HG03095 (cell line): Measurements from ENCODE around the gene SERPINB1.

Experiments used
- ATAC-seq: cut with Tn5 transposase; IDR thresholded peaks from one replicate; pipeline ENCODE4 v1.9.1; 2021; ENCODE audit warnings: moderate library complexity; ENCODE audit not compliant: unreplicated experiment

SERPINB1 gene

DNA sequence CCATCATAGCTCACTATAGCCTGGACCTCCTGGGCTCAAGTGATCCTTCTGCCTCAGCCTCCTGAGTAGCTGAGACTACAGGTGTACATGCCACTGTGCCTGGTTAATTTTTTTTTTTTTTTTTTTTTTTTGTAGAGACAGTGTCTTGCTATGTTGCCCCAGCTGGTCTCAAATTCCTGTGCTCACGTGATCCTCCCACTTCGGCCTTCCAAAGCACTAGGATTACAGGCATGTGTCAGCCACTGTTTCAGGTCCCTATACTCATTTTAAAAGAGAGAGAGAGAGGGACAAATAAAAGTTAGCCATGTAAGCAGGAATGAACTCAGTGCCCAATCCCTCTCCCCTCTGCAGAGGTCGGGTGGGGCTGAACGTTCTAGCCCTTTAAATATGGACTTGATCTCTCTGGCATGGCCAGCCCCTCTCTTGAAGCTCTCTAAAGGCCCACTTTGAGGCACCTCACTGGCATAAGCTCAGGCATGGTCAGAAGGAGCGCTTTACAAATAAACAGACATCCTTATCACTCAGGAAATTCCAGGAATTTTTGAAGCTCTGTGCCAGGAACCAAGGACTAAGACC lies 9.0 kb upstream of the SERPINB1 start:
- no peak for ATAC-seq

DNA sequence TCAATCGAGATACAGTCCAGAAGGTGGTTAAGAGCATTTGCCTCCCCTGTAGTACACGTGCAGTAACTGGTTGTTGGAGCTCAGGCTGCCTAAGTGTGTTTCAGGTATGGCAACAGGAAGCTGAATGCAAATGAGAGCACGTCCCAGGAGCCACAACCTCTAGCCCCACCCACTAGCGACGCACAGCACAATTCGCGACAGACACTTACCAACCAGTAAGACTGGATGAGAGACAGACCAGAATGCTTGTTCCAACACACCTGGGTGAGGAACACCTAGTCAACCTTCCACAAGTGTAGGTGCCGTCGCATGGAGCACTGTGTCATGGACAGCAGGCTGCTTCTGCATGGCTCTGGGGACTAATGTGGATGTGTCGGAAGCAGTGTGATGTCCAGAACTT lies 7.2 kb upstream of the SERPINB1 start:
- ATAC-seq = no peak

DNA sequence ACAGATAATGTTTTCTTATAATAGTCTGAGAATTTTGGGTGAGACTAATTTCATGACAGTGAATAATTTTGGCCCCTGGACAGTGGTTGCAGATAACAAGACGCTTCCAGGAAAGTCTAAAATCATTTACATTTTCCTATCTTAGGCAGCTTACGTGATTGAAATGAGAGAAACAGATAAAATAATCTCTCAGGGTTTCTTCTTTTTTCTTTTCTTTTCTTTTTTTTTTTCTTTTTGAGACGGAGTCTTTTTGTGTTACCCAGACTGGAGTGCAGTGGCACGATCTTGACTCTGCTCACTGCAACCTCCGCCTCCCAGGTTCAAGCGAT lies 4.2 kb upstream of the SERPINB1 start:
- ATAC-seq = no peak

- ATAC-seq = no peak
Measured at GRCh38 chr6:2844008-2844407, 2.3 kb upstream of the SERPINB1 start.

GRCh38 chr6:2843138-2843740 lies 1.6 kb upstream of the SERPINB1 start:
- ATAC-seq = no peak

GRCh38 chr6:2842139-2842552 lies 483 bp upstream of the SERPINB1 start:
- no peak for ATAC-seq

DNA sequence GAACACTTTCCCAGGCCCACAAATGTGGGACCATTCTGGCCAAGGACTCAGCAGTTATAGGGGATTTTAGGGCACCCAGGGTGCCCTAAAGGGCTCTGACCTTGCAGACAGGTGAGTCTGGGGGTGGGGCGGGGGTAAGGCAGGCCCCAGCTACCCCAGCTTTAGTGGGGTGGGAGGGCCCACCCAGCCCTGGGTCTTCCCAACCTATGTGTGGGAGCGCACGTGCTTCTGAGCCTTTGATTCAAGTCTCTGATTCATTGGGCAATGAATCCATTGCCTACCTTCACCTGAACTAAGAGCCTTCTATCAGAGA lies 958 bp downstream of the SERPINB1 start:
- ATAC-seq = no peak

DNA sequence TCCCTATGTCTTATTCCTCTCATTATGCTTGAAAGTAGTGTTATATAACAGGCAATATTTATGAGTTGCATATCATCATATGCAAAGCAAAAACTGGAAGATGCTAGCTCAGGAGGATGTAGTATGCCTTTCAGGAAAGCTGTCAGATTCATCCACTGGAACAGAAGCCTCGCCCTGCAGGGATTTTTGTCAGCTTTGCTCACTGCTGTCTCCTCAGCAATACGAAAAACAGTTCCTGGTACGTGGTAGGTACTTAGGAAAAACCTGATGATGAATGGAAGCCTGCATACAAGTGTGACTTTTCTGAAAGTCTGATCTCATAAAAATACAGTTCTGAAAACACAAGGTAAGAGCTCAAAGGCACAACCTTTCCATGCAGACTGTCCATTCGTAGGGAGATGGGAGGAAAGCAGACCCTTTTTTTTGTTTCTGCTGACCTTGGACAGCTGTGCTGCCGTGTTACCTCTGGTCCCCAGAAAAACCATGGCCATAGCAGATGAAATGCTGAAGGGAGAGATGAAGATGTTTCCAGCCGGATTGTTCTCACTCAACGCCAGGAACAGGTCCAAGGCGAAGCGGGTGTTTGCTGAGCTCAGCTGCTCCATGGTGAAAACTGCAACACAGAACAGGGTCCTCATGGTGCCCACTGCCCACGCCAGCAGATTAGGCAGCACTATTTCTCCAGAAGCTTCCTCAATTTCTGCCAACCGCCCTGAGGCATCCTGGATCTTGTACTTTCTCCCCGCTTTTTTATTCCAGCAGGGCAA lies 1.5 kb downstream of the SERPINB1 start:
- no peak for ATAC-seq

- ATAC-seq = no peak
Measured at GRCh38 chr6:2839195-2839981, 2.3 kb downstream of the SERPINB1 start.

DNA sequence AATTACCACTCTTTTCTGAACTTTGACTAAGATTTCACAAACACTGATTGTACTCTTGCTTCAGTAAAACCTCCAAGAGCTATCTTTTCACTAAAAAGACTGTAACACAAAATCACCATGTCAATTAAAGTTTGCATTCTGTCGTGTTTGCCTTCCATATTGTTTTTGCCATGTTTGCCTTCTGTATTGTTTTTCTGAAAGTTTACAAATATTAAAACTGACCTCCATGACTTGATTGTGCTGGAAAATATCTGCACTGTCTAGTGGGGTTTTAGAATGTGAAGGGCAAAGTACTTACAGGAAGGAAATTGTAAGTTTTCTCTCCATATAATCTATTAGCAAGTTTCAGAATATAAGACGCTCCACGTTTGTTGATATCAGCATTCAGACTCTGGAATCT lies 3.4 kb downstream of the SERPINB1 start:
- ATAC-seq = no peak

GRCh38 chr6:2834262-2834661 lies 7.4 kb downstream of the SERPINB1 start:
- ATAC-seq = no peak

DNA sequence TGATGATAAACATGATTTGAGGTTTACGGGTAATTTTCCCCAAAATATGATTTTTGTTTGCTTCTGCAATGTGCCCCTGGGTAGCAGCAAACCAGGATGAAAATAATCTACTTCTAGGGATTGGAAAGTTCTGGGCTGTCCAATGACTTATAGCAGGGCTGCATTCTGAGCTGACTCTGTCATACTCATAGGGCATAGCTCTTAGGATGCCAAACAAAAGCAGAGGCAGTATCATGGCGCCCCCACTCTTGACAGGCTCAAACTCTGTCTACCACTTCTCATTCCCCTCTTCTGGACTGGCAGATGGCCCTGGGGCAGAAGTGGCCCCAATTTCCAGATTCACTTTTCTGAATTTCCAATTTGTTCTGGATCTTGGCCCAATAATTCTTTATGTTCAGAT lies 10.3 kb downstream of the SERPINB1 start:
- ATAC-seq = no peak

DNA sequence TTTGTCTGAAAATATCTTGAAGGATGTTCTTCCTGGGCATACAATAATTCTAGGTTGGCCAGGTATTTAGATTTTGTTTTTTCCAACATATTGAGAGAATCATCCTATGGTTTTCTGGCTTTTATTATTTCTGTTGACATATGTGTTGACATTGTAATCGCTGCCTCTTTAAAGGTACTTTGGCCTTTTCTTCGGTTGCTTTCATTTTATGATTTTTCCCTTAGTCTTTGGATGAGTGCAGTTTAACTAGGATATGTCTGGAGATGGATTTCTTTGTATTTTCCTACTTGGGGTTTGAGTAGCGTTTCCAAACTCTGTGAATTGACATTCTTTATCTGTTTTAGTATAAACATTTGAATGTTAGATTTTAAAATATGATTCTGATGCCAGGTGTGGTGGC lies 11.5 kb downstream of the SERPINB1 start:
- ATAC-seq = no peak

GRCh38 chr6:2829253-2829652 lies 12.4 kb downstream of the SERPINB1 start:
- ATAC-seq = no peak

DNA sequence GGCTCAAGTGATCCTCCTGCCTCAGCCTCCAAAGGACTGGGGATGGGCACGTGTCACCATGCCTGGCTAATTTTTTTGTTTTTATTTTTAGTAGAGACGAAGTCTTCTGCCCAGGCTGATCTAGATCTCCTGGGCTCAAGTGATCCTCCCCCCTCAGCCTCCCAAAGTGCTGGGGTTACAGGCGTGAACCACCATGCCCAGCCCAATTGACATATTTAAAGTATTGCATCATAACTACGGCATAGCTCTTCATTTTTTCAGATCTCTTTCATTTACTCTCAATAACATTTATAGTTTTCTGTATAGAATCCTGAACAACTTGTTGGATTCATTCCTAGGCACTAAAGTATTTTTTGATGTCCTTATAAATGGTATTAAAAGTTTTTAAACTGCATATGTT lies 13.0 kb downstream of the SERPINB1 start:
- ATAC-seq = no peak

GRCh38 chr6:2827142-2827541 lies 14.5 kb downstream of the SERPINB1 start:
- no peak for ATAC-seq

- no peak for ATAC-seq
Measured at GRCh38 chr6:2826131-2826530, 15.5 kb downstream of the SERPINB1 start.

DNA sequence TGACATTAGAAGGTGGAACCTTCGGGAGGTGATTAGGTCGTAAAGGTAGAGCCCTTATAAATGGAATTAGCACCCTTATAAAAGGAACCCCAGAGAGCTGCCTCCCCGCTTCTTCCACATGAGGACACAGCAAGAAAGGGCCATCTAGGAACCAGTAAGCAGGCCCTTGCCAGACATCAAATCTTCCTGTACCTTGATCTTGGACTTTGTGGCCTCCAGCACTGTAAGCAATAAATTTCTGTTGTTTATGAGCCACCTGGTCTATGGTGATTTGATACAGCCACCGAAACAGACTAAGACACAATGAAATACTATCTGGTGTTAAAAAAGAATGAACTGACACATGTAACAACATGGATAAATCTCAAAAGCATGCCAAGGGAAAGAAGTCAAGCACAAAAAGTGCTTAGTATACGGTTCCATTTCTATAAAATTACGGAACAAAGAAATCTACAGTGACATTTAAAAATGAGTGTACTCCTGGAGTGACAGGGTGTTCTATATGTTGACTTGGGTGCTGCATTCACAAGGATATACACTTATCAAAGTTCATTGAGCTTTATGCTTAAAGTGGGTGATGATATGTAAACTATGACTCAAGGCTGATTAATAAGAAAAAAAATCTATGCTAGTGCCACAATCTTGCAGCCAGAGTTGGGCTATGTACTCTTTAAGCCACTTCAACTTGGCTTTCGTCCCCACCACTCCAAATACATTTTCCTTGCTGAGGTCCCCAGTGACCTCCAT lies 18.4 kb downstream of the SERPINB1 start:
- no peak for ATAC-seq

DNA sequence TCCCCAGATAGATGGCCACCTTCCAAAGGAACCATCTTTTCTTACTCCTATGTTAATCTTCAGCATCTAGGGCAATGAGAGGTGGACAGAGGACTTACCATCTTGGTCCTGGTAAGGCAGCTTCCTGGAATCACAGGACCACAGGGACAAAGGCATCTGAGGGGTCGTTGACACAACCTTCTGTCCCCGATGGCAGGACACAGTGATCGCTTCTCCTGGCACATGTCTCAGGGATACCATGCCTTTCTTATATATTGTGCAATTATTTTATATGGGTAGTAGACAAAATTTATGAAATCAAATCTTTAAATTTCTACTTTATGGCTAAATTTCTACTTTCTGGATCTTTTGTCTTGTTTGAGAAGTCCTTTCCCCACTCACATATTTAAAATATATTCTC lies 20.1 kb downstream of the SERPINB1 start:
- ATAC-seq = no peak

DNA sequence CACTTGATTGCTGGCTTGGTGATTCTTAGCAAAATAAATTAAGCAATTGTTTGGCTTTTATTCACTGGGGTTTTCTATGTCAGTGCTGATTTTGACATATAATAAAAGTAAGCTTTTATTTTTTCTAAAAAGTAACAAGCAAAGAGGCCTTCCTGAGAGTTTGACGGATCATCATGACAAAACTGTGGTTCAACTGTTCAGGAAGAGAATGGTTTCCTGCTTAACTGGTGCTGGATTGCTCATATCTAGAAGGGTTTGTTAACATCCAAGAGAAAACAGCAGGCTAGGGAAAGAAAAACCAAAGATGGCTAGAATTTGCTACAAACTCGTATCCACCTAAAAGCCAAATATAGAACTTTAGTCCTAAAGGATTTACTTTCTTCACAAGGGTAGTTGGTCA lies 21.2 kb downstream of the SERPINB1 start:
- no peak for ATAC-seq

- ATAC-seq = no peak
Measured at GRCh38 chr6:2819978-2820377, 21.7 kb downstream of the SERPINB1 start.
